ENCODE data around the gene ZNF473.
"Not testable (repeated sequence)": the region's sequence is repeated elsewhere in the genome, so short reads cannot be mapped to it uniquely, and the experiment has no call there.

ZNF473 gene

DNA sequence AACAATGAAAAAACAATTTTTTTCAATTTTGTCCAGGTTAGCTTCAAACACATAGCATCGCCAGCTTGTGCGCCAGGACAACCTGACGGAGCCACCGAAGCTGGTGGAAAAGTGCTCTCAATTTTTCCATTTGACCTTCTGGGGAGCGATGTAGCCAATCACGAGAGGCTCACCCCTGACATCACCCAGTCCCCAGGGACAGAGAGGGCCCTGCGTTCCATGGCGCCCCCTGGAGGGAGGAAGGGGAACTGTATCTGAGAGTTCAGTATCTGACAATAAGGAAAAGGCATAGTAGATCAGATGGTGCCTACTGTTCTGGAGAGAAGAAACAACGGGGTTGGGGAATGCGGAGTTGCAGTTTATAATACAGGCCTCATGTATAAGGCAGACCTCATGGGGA, 64.9 kb downstream of the ZNF473 start:
- TF ChIP-seq, protein P1, sequence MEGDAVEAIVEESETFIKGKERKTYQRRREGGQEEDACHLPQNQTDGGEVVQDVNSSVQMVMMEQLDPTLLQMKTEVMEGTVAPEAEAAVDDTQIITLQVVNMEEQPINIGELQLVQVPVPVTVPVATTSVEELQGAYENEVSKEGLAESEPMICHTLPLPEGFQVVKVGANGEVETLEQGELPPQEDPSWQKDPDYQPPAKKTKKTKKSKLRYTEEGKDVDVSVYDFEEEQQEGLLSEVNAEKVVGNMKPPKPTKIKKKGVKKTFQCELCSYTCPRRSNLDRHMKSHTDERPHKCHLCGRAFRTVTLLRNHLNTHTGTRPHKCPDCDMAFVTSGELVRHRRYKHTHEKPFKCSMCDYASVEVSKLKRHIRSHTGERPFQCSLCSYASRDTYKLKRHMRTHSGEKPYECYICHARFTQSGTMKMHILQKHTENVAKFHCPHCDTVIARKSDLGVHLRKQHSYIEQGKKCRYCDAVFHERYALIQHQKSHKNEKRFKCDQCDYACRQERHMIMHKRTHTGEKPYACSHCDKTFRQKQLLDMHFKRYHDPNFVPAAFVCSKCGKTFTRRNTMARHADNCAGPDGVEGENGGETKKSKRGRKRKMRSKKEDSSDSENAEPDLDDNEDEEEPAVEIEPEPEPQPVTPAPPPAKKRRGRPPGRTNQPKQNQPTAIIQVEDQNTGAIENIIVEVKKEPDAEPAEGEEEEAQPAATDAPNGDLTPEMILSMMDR (IDR thresholded peaks at IDR 0.05; ENCODE audit: insufficient read depth, low read depth, low read length, missing control alignments): peak; percentile 20
- H3K4me3 ChIP-seq (ENCODE audit: low read depth, low read length); DNase-seq (ENCODE audit: low read depth): not testable (repeated sequence)

DNA sequence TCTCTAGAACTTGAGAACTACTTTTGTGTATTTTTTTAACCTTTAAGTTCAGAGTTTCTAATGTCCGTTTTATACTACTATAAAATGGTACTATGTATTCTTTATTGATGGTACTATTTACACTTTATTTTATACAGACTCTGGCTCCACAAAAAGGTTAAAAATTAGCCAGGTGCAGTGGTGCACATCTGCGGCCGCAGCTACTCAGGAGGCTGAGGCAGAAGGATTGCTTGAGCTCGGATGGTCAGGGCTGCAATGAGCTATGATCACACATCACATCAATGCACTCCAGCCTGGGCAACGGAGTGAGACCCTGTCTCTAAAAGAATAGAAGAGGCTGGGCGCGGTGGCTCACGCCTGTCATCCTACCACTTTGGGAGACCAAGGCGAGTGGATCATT, 66.0 kb downstream of the ZNF473 start:
- not testable (repeated sequence) for DNase-seq (ENCODE audit: low read depth); H3K4me3 ChIP-seq (ENCODE audit: low read depth, low read length)

GRCh38 chr19:50092597-50092996, 66.8 kb downstream of the ZNF473 start:
- not testable (repeated sequence) for H3K4me3 ChIP-seq (ENCODE audit: low read depth, low read length); DNase-seq (ENCODE audit: low read depth)

DNA sequence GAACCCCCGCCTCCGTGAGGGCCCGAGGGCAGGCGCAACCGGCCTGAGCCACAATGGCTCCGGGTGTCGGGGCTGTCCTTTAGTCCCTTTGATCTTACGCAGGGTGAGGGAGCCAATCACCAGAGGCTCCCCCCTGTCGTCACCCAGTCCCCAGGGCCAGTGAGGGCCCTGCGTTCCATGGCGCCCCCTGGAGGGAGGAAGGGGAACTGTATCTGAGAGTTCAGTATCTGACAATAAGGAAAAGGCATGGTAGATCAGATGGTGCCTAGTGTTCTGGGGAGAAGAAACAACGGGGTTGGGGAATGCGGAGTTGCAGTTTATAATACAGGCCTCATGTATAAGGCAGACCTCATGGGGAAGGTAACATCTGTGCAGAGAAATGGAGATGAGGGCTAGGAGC, 72.1 kb downstream of the ZNF473 start:
- H3K4me3 ChIP-seq (ENCODE audit: low read depth, low read length); DNase-seq (ENCODE audit: low read depth): not testable (repeated sequence)

DNA sequence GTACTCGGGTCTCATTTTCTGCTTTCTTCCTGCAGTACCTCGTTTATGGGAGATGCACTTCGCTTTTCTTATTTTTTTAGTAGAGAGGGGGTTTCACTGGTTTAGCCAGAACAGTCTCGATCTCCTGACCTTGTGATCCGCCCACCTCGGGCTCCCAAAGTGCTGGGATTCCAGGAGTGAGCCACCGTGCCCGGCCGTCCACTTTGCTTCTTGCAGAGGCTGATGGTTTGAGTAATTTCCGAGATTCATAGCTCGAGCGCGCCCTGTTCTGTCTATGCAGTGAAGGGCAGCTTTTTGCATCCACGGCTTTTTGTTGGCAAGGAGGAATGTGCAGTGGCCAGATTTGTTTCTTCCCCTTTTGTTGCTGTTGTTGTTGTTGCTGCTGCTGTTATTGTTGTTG, 73.1 kb downstream of the ZNF473 start:
- DNase-seq (ENCODE audit: low read depth); H3K4me3 ChIP-seq (ENCODE audit: low read depth, low read length): not testable (repeated sequence)

DNA sequence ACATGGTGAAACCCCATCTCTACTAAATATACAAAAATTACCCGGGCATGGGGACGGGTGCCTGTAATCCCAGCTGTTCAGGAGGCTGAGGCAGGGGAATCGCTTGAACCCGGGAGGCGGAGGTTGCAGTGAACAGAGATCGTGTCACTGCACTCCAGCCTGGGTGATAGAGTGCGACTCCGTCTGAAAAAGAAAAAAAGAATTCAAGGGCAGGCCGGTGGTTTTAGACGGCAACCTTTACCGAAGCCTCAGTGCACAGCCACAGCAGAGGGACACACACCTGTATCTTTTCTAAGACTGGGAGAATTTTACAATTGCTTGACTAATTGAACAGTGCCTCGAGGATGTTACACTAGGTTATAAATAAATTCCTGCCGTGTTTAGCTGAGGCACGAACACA, 73.9 kb downstream of the ZNF473 start:
- not testable (repeated sequence) for H3K4me3 ChIP-seq (ENCODE audit: low read depth, low read length); DNase-seq (ENCODE audit: low read depth)

DNA sequence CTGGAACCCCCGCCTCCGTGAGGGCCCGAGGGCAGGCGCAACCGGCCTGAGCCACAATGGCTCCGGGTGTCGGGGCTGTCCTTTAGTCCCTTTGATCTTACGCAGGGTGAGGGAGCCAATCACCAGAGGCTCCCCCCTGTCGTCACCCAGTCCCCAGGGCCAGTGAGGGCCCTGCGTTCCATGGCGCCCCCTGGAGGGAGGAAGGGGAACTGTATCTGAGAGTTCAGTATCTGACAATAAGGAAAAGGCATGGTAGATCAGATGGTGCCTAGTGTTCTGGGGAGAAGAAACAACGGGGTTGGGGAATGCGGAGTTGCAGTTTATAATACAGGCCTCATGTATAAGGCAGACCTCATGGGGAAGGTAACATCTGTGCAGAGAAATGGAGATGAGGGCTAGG, 75.1 kb downstream of the ZNF473 start:
- H3K4me3 ChIP-seq (ENCODE audit: low read depth, low read length); DNase-seq (ENCODE audit: low read depth): not testable (repeated sequence)
